ENCODE data around the gene CSF3. TPM values are rescaled to one million over a fixed set of nuclear protein-coding genes. Genes with fewer than 3 reads are reported as not detected.

The CSF3 gene
- total RNA-seq, 2 experiments from 2014 or later: not detected

DNA sequence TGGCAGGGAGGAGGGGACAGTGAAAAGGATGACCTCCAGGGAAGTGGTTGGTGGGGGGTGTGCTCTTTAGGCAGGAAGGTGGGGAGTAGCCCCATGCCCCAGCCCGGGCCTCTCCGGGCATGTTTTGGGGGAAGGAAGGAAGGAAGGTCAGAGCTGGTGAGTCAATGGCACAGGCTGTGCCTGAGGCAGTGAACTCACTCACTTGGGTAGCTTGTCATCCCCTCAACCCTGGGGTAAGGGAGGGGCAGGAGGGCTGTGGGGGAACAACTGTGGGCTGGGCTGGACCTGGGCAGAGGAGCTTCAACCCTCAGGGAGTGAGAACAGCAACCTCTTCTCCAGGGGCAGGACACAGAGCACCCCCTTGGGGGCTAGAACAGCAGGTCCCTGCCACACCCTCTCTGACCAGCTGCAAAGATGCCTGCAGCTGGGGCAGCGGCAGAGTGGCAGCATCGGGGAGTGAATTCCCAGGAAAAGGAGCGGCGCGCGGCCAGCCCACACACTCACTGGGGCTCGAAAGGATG is 6.3 kb downstream of the CSF3 start:
- Mint-ChIP-seq H3K9me3 (no peaks in the 10 kb centered on the region), H3K36me3 (ENCODE audit: low read depth) (peaks cover 52% of the 10 kb centered on the region), H3K27ac (no peak overlapping the region), H3K27me3 (no peaks in the 10 kb centered on the region), H3K4me1 (ENCODE audit: low read depth) (peaks cover 15% of the 10 kb centered on the region), H3K4me3 (no peak overlapping the region)
- H3K4me1 ChIP-seq (ENCODE audit: insufficient read depth, low read length): peaks cover 16% of the 10 kb centered on the region
- H3K27ac ChIP-seq (ENCODE audit: low read depth in 1 of 2, low read length in 2 of 2): no peak overlapping the region
- ChIA-PET POLR2A (no interaction called here), CTCF (interaction anchor here (1.2 kb wide), 1 partner anchor 147 kb away, joined by 3 read pairs; no protein-coding TSS in a partner anchor)
- TF ChIP-seq, protein P1, sequence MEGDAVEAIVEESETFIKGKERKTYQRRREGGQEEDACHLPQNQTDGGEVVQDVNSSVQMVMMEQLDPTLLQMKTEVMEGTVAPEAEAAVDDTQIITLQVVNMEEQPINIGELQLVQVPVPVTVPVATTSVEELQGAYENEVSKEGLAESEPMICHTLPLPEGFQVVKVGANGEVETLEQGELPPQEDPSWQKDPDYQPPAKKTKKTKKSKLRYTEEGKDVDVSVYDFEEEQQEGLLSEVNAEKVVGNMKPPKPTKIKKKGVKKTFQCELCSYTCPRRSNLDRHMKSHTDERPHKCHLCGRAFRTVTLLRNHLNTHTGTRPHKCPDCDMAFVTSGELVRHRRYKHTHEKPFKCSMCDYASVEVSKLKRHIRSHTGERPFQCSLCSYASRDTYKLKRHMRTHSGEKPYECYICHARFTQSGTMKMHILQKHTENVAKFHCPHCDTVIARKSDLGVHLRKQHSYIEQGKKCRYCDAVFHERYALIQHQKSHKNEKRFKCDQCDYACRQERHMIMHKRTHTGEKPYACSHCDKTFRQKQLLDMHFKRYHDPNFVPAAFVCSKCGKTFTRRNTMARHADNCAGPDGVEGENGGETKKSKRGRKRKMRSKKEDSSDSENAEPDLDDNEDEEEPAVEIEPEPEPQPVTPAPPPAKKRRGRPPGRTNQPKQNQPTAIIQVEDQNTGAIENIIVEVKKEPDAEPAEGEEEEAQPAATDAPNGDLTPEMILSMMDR (IDR thresholded peaks at IDR 0.05): no peak
- no peaks in the 10 kb centered on the region for H3K9me3 ChIP-seq (ENCODE audit: control insufficient read depth in 1 of 2, insufficient read depth in 1 of 2, low read length in 2 of 2)
- H3K4me3 ChIP-seq (ENCODE audit: low read length): no peak overlapping the region
- H3K27me3 ChIP-seq (ENCODE audit: control insufficient read depth in 1 of 2, insufficient read depth in 2 of 2, low read length in 2 of 2): no peaks in the 10 kb centered on the region
- no peak for DNase-seq
- no peak for ATAC-seq (ENCODE audit: poor library complexity)
- H3K36me3 ChIP-seq (ENCODE audit: insufficient read depth, low read length): peaks cover 54% of the 10 kb centered on the region
- intact Hi-C loops (cut with DNase I, micrococcal nuclease): loop anchor here in 1 of 2 experiments (10.0 kb wide), 1 partner anchor 467 kb away; no protein-coding TSS in a partner anchor

DNA sequence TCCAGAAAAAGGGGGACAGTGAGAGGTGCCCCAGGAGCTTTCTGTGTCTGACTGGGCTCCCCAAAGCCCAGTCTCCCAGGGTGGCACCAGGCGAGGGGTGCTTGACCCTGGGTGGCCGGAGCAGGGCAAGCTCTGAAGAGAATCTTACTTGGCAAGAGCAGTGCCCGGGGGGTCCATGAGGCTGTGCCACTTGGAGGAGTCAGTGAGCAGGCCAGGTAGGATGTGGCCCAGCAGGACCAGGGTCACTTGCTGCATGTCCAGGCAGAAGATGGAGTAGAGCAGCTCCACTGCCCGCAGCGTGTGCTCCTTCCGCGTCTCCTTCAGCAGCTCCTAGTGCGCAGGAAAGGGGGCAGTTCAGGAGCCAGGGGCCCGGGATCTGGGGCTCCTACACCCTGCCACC is 7.3 kb downstream of the CSF3 start:
- H3K4me1 ChIP-seq (ENCODE audit: insufficient read depth, low read length): peaks cover 25% of the 10 kb centered on the region
- intact Hi-C loops (cut with DNase I, micrococcal nuclease): loop anchor here in 1 of 2 experiments (10.0 kb wide), 1 partner anchor 468 kb away; no protein-coding TSS in a partner anchor
- no peak overlapping the region for H3K27ac ChIP-seq (ENCODE audit: low read depth in 1 of 2, low read length in 2 of 2)
- Mint-ChIP-seq H3K4me1 (ENCODE audit: low read depth) (peaks cover 23% of the 10 kb centered on the region), H3K27me3 (no peaks in the 10 kb centered on the region), H3K36me3 (ENCODE audit: low read depth) (peaks cover 60% of the 10 kb centered on the region), H3K27ac (no peak overlapping the region), H3K4me3 (no peak overlapping the region), H3K9me3 (no peaks in the 10 kb centered on the region)
- no peak for ATAC-seq (ENCODE audit: poor library complexity)
- H3K36me3 ChIP-seq (ENCODE audit: insufficient read depth, low read length): peaks cover 54% of the 10 kb centered on the region
- H3K27me3 ChIP-seq (ENCODE audit: control insufficient read depth in 1 of 2, insufficient read depth in 2 of 2, low read length in 2 of 2): no peaks in the 10 kb centered on the region
- TF ChIP-seq, protein P1 (IDR thresholded peaks at IDR 0.05): no peak
- POLR2A ChIA-PET: no interaction called here
- CTCF ChIA-PET: no interaction called here
- H3K4me3 ChIP-seq (ENCODE audit: low read length): no peak overlapping the region
- DNase-seq: no peak
- no peaks in the 10 kb centered on the region for H3K9me3 ChIP-seq (ENCODE audit: control insufficient read depth in 1 of 2, insufficient read depth in 1 of 2, low read length in 2 of 2)

GRCh38 chr17:40022961-40023541 is 7.8 kb downstream of the CSF3 start:
- no peak overlapping the region for H3K27ac Mint-ChIP-seq
- H3K4me1 Mint-ChIP-seq (ENCODE audit: low read depth): peaks cover 23% of the 10 kb centered on the region
- H3K27me3 ChIP-seq (ENCODE audit: control insufficient read depth in 1 of 2, insufficient read depth in 2 of 2, low read length in 2 of 2): no peaks in the 10 kb centered on the region
- no peak for DNase-seq
- H3K27me3 Mint-ChIP-seq: no peaks in the 10 kb centered on the region
- H3K4me3 ChIP-seq (ENCODE audit: low read length): no peak overlapping the region
- ChIA-PET CTCF (no interaction called here), POLR2A (no interaction called here)
- H3K9me3 Mint-ChIP-seq: no peaks in the 10 kb centered on the region
- peaks cover 25% of the 10 kb centered on the region for H3K4me1 ChIP-seq (ENCODE audit: insufficient read depth, low read length)
- H3K27ac ChIP-seq (ENCODE audit: low read depth in 1 of 2, low read length in 2 of 2): no peak overlapping the region
- H3K4me3 Mint-ChIP-seq: no peak overlapping the region
- no peak for ATAC-seq (ENCODE audit: poor library complexity)
- intact Hi-C loops (cut with DNase I, micrococcal nuclease): loop anchor here in 1 of 2 experiments (10.0 kb wide), 1 partner anchor 468 kb away; no protein-coding TSS in a partner anchor
- TF ChIP-seq, protein P1 (IDR thresholded peaks at IDR 0.05): no peak
- no peaks in the 10 kb centered on the region for H3K9me3 ChIP-seq (ENCODE audit: control insufficient read depth in 1 of 2, insufficient read depth in 1 of 2, low read length in 2 of 2)
- peaks cover 54% of the 10 kb centered on the region for H3K36me3 ChIP-seq (ENCODE audit: insufficient read depth, low read length)
- H3K36me3 Mint-ChIP-seq (ENCODE audit: low read depth): peaks cover 60% of the 10 kb centered on the region
